Measurements from ENCODE around the gene MFRP. TPM values are rescaled to one million over a fixed set of nuclear protein-coding genes. Genes with fewer than 3 reads are reported as not detected.

Gene MFRP
- polyA plus RNA-seq, 1 experiment, result not detected

DNA sequence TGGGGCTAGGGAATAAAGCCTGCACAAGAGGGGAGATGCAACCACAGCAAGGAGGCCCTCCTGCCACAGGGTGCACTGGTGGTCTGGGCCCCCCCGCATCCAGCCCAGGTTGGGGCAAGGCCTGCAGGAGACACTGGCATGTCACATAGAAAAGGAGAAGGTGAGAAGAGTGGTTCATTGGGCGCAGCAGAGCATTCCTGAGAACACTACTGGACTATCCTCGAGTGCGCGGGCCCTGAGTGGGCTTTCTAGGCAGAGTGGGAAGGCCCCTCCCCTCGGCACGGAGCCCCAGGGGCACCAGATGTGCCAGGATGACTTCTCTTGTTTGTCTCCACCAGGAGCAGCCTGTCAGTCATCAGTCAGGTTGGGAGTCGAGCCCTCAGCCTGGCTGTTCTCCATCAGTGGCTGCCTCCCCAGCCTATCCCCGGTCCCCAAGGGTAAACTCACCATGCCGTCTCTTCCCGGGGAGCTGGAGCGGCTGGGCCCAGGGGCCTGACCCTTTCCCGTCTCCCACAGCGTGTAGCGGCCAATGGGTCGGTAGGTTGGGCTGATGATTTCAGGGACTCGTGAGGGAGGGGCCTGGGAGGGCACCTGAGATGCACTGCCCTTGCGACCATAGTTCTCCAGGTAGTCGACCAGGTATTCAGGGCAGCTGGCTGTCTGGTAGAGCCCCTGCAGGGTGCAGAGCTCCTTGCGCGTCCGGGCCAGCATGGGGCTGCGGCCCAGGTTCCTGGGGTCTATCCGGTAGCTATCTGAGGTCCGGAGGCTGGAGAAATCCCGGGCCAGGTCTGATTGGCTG, 26.0 kb upstream of the MFRP start:
- H3K9me3 ChIP-seq (ENCODE audit: control insufficient read depth, insufficient read depth, low read length), result no peaks in the 10 kb centered on the region
- POLR2A ChIA-PET, result no interaction called here
- H3K27me3 ChIP-seq (ENCODE audit: control insufficient read depth, insufficient read depth, low read length), result peaks cover 12% of the 10 kb centered on the region
- no peak overlapping the region for H3K4me3 ChIP-seq (ENCODE audit: low read depth, low read length)
- no peak for DNase-seq (ENCODE audit: low read depth, low spot score)
- CTCF ChIA-PET, result interaction anchor here (1.5 to 7.5 kb wide), 6 partner anchors 8 to 50 kb away, joined by 4 to 102 read pairs (median 30); partner anchors contain the start of gene C1QTNF5
- TF ChIP-seq, protein P1, sequence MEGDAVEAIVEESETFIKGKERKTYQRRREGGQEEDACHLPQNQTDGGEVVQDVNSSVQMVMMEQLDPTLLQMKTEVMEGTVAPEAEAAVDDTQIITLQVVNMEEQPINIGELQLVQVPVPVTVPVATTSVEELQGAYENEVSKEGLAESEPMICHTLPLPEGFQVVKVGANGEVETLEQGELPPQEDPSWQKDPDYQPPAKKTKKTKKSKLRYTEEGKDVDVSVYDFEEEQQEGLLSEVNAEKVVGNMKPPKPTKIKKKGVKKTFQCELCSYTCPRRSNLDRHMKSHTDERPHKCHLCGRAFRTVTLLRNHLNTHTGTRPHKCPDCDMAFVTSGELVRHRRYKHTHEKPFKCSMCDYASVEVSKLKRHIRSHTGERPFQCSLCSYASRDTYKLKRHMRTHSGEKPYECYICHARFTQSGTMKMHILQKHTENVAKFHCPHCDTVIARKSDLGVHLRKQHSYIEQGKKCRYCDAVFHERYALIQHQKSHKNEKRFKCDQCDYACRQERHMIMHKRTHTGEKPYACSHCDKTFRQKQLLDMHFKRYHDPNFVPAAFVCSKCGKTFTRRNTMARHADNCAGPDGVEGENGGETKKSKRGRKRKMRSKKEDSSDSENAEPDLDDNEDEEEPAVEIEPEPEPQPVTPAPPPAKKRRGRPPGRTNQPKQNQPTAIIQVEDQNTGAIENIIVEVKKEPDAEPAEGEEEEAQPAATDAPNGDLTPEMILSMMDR (IDR thresholded peaks at IDR 0.05; ENCODE audit: low read depth, low read length), result no peak
- H3K27ac ChIP-seq (ENCODE audit: low read depth, low read length), result no peak overlapping the region

DNA sequence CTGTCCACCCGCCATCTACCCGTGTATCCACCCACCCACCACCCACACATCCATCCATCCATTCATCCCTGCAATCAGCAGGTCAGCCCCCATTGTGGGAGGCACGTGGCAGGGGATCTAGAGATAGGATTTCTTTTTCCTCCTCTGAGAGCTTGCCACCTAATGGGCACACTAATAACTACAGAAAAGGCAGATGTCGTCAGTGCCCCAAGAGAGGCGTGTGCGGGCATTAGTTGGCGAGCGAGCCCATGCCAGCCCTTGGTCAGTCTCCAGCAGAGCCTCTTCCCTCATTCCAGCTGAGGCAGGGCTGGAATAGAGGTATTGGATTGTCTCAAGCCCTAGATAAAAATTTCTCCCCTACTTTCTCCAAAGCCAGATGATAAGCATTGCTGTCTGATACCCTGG, 25.3 kb upstream of the MFRP start:
- no peak overlapping the region for H3K4me3 ChIP-seq (ENCODE audit: low read depth, low read length)
- no peak for DNase-seq (ENCODE audit: low read depth, low spot score)
- CTCF ChIA-PET, result interaction anchor here (1.9 to 7.5 kb wide), 2 partner anchors 9 to 15 kb away, joined by 9 to 102 read pairs; partner anchors contain the start of gene USP2
- H3K27ac ChIP-seq (ENCODE audit: low read depth, low read length), result no peak overlapping the region
- H3K9me3 ChIP-seq (ENCODE audit: control insufficient read depth, insufficient read depth, low read length), result no peaks in the 10 kb centered on the region
- peaks cover 12% of the 10 kb centered on the region for H3K27me3 ChIP-seq (ENCODE audit: control insufficient read depth, insufficient read depth, low read length)
- POLR2A ChIA-PET, result interaction anchor here (0.7 kb wide), 1 partner anchor 11 kb away, joined by 3 read pairs; no protein-coding TSS in a partner anchor
- TF ChIP-seq, protein P1 (IDR thresholded peaks at IDR 0.05; ENCODE audit: low read depth, low read length), result no peak

DNA sequence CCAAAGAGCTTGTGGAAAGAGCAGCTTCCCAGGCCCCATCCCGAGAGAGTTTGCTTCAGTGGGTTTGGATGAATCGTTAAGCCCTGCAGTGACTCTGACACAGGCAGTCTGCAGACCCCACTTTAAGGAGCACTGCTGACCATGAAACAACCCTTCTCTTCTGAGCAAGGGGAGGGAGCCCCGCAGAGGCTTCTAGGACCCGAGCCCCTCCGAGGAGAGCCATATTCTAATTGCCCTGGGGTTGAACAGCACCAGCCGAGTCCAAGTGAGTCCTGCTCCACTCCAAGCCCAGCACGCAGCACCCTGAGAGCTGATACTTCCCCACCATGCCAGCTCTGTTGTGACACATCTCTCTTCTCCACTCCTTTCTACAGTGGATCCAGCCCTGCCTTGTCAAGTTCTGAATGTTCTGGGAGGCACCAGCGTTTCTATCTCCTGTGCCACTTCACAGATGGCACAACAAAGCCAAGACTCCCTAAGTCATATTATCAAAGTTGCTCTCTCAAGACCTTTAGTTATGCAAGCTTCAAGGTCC, 24.6 kb upstream of the MFRP start:
- H3K4me3 ChIP-seq (ENCODE audit: low read depth, low read length), result no peak overlapping the region
- H3K27ac ChIP-seq (ENCODE audit: low read depth, low read length), result no peak overlapping the region
- H3K9me3 ChIP-seq (ENCODE audit: control insufficient read depth, insufficient read depth, low read length), result no peaks in the 10 kb centered on the region
- DNase-seq (ENCODE audit: low read depth, low spot score), result no peak
- peaks cover 12% of the 10 kb centered on the region for H3K27me3 ChIP-seq (ENCODE audit: control insufficient read depth, insufficient read depth, low read length)
- TF ChIP-seq, protein P1 (IDR thresholded peaks at IDR 0.05; ENCODE audit: low read depth, low read length), result no peak
- POLR2A ChIA-PET, result interaction anchor here (0.7 kb wide), 1 partner anchor 10 kb away, joined by 3 read pairs; no protein-coding TSS in a partner anchor
- CTCF ChIA-PET, result interaction anchor here (1.5 to 7.5 kb wide), 4 partner anchors 10 to 103 kb away, joined by 5 to 102 read pairs (median 12); partner anchors contain the start of gene USP2

DNA sequence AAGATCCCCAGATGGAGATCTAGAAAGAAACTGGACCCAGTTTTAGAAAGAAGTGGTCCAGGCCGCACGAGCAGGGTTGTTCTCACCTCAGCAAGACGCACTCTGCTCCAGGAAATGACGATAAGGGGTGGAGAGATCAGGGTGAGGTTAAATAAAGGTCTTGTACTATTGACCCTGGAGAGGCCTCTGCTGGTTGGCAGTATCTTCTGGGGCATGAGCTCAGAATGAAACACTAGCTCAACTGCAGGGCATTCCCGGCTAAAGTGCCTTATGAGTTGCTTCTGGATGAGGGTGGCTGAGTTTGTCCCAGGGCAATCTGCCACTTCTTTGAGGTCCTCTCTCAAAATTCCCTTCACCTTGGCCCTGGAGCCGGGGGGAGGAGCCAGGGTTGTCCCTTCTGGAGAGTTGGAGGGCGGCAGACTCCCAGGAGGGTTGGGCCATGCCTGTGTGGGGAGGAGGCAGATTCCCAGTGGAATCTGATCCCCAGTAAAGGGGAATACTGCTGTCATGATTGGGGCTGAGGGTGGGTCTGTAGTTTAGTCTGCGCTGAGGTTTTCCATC, 24.1 kb upstream of the MFRP start:
- ChIA-PET POLR2A (interaction anchor here (0.7 kb wide), 1 partner anchor 585 kb away, joined by 3 read pairs; no protein-coding TSS in a partner anchor), CTCF (interaction anchor here (0.7 to 7.5 kb wide), 6 partner anchors 10 to 104 kb away, joined by 3 to 102 read pairs (median 7); partner anchors contain the start of gene USP2)
- Histone ChIP-seq H3K9me3 (ENCODE audit: control insufficient read depth, insufficient read depth, low read length) (no peaks in the 10 kb centered on the region), H3K27ac (ENCODE audit: low read depth, low read length) (no peak overlapping the region), H3K4me3 (ENCODE audit: low read depth, low read length) (no peak overlapping the region), H3K27me3 (ENCODE audit: control insufficient read depth, insufficient read depth, low read length) (peaks cover 12% of the 10 kb centered on the region)
- TF ChIP-seq, protein P1 (IDR thresholded peaks at IDR 0.05; ENCODE audit: low read depth, low read length), result no peak
- DNase-seq (ENCODE audit: low read depth, low spot score), result no peak
